Trophoblast cell (in vitro differentiated cells and primary cell): ENCODE measurements around the gene C2CD4C.
"Not testable (repeated sequence)": the region's sequence is repeated elsewhere in the genome, so short reads cannot be mapped to it uniquely, and the experiment has no call there.

Experiments used
- DNase-seq, 2 donors: peaks; one replicate each; pipeline ENCODE4 v3.0.0-alpha.2; 2016
- H2AFZ ChIP-seq: 2 replicates; pipeline ENCODE4 v1.6.1; 2013; ENCODE audit warnings: low read length, moderate library complexity, mild to moderate bottlenecking; ENCODE audit not compliant: insufficient read depth, poor library complexity
- H2AK5ac ChIP-seq: 2 replicates; pipeline ENCODE4 v1.6.1; 2013; ENCODE audit warnings: mild to moderate bottlenecking, low read length
- H2BK120ac ChIP-seq: 2 replicates; pipeline ENCODE4 v1.6.1; 2013; ENCODE audit warnings: low read length, mild to moderate bottlenecking, moderate library complexity; ENCODE audit not compliant: insufficient read depth, poor library complexity
- H2BK12ac ChIP-seq: 2 replicates; pipeline ENCODE4 v1.6.1; 2013; ENCODE audit warnings: mild to moderate bottlenecking, low read length, moderate library complexity
- H2BK5ac ChIP-seq: 2 replicates; pipeline ENCODE4 v1.6.1; 2013; ENCODE audit warnings: low read length, low read depth, moderate library complexity, mild to moderate bottlenecking; ENCODE audit not compliant: poor library complexity
- H3K14ac ChIP-seq: 2 replicates; pipeline ENCODE4 v1.6.1; 2013; ENCODE audit warnings: mild to moderate bottlenecking, low read length
- H3K18ac ChIP-seq: 2 replicates; pipeline ENCODE4 v1.6.1; 2013; ENCODE audit warnings: mild to moderate bottlenecking, low read length
- H3K23ac ChIP-seq: 2 replicates; pipeline ENCODE4 v1.6.1; 2013; ENCODE audit warnings: low read length
- H3K27ac ChIP-seq: 2 replicates; pipeline ENCODE4 v1.5.1; 2013; ENCODE audit warnings: low read depth, mild to moderate bottlenecking, inconsistent platforms, low read length, moderate library complexity
- H3K27me3 ChIP-seq: 2 replicates; pipeline ENCODE4 v1.6.1; 2013; ENCODE audit warnings: inconsistent platforms, mild to moderate bottlenecking, low read length, moderate library complexity; ENCODE audit not compliant: insufficient read depth
- H3K36me3 ChIP-seq, 2 experiments: 1 replicate in 1 of 2; 2 replicates in 1 of 2; pipeline ENCODE4 v1.6.1; 2013; ENCODE audit warnings: low read length in 2 of 2, mild to moderate bottlenecking in 2 of 2, moderate library complexity in 1 of 2; ENCODE audit not compliant: insufficient read depth in 2 of 2, control insufficient read depth in 1 of 2
- H3K4ac ChIP-seq: 2 replicates; pipeline ENCODE4 v1.6.1; 2013; ENCODE audit warnings: low read depth, mild to moderate bottlenecking, low read length, moderate library complexity
- H3K4me1 ChIP-seq, 2 experiments: 1 replicate in 1 of 2; 2 replicates in 1 of 2; pipeline ENCODE4 v1.6.1; 2013; ENCODE audit warnings: low read length in 2 of 2, mild to moderate bottlenecking in 2 of 2, moderate library complexity in 1 of 2; ENCODE audit not compliant: insufficient read depth in 2 of 2, control insufficient read depth in 1 of 2
- H3K4me2 ChIP-seq: 2 replicates; pipeline ENCODE4 v1.6.1; 2013; ENCODE audit warnings: inconsistent platforms, mild to moderate bottlenecking, low read length, moderate library complexity
- H3K4me3 ChIP-seq: 2 replicates; pipeline ENCODE4 v1.5.1; 2013; ENCODE audit warnings: mild to moderate bottlenecking, low read depth, low read length, inconsistent platforms
- H3K79me1 ChIP-seq: one replicate; pipeline ENCODE4 v1.6.1; 2013; ENCODE audit warnings: low read length
- H3K79me2 ChIP-seq: 2 replicates; pipeline ENCODE4 v1.6.1; 2013; ENCODE audit warnings: low read length, mild to moderate bottlenecking; ENCODE audit not compliant: control insufficient read depth, insufficient read depth, poor library complexity
- H3K9ac ChIP-seq: 2 replicates; pipeline ENCODE4 v1.6.1; 2013; ENCODE audit warnings: mild to moderate bottlenecking, low read length
- H3K9me3 ChIP-seq: 2 replicates; pipeline ENCODE4 v1.6.1; 2013; ENCODE audit warnings: low read depth, mild to moderate bottlenecking, control low read depth, inconsistent platforms, low read length; ENCODE audit not compliant: insufficient read depth
- H4K12ac ChIP-seq: 2 replicates; pipeline ENCODE4 v1.6.1; 2013; ENCODE audit warnings: low read depth, mild to moderate bottlenecking, low read length, moderate library complexity
- H4K8ac ChIP-seq: 2 replicates; pipeline ENCODE4 v1.6.1; 2013; ENCODE audit warnings: low read depth, mild to moderate bottlenecking, low read length, moderate library complexity
- H4K91ac ChIP-seq: one replicate; pipeline ENCODE4 v1.6.1; 2013; ENCODE audit warnings: low read depth, mild to moderate bottlenecking, low read length, moderate library complexity
- WGBS: extraction: QIAGEN DNeasy Blood & Tissue Kit; methylation state at CpG from one replicate; pipeline ENCODE4 v1.1.7; 2013; ENCODE audit warnings: missing lambda C conversion rate; ENCODE audit not compliant: insufficient read length, insufficient coverage; ENCODE audit errors: extremely low coverage; 5-methylcytosine and 5-hydroxymethylcytosine counted together

Gene C2CD4C

GRCh38 chr19:395467-395866 lies 13.5 kb downstream of the C2CD4C start:
- Histone ChIP-seq H3K9ac (no peak overlapping the region), H3K4ac (no peak overlapping the region), H2AFZ (no peak overlapping the region), H3K18ac (no peak overlapping the region), H3K4me2 (no peak overlapping the region), H3K36me3 (no peaks in the 10 kb centered on the region), H4K91ac (no peak overlapping the region), H2BK5ac (no peak overlapping the region), H4K12ac (no peak overlapping the region), H3K4me3 (no peak overlapping the region), H3K79me2 (no peaks in the 10 kb centered on the region), H2BK12ac (no peak overlapping the region), H3K27ac (no peak overlapping the region), H3K4me1 (no peaks in the 10 kb centered on the region), H3K9me3 (peaks cover 19% of the 10 kb centered on the region), H4K8ac (no peak overlapping the region), H2BK120ac (no peak overlapping the region), H3K79me1 (no peaks in the 10 kb centered on the region), H2AK5ac (no peak overlapping the region), H3K27me3 (no peaks in the 10 kb centered on the region), H3K14ac (no peak overlapping the region), H3K23ac (no peak overlapping the region)
- DNase-seq: no peak
- 100% methylated on average over 5 of the region's 5 CpGs for WGBS

GRCh38 chr19:394857-395256 lies 14.1 kb downstream of the C2CD4C start:
- not testable (repeated sequence) for H3K27ac ChIP-seq, H3K27me3 ChIP-seq, H3K4me1 ChIP-seq, H2AK5ac ChIP-seq, H3K23ac ChIP-seq, H2BK120ac ChIP-seq, H3K9ac ChIP-seq, H3K18ac ChIP-seq, H4K8ac ChIP-seq, H4K91ac ChIP-seq, H3K4ac ChIP-seq, H3K79me1 ChIP-seq, H3K14ac ChIP-seq, DNase-seq, H2BK12ac ChIP-seq, H3K4me3 ChIP-seq, H3K4me2 ChIP-seq, H4K12ac ChIP-seq, H2AFZ ChIP-seq, H3K79me2 ChIP-seq, H2BK5ac ChIP-seq, H3K36me3 ChIP-seq
- WGBS: 100% methylated on average over 1 of the region's 1 CpG
- H3K9me3 ChIP-seq: peaks cover 19% of the 10 kb centered on the region

GRCh38 chr19:393560-393959 lies 15.4 kb downstream of the C2CD4C start:
- H3K14ac ChIP-seq, H3K36me3 ChIP-seq: not testable (repeated sequence)

GRCh38 chr19:392375-392970 lies 16.5 kb downstream of the C2CD4C start:
- H3K9me3 ChIP-seq: peaks cover 13% of the 10 kb centered on the region
- no peak overlapping the region for H4K12ac ChIP-seq
- no peak for DNase-seq
- H3K4me2 ChIP-seq: no peak overlapping the region
- no peak overlapping the region for H3K23ac ChIP-seq
- H4K91ac ChIP-seq: no peak overlapping the region
- H4K8ac ChIP-seq: no peak overlapping the region
- H3K9ac ChIP-seq: no peak overlapping the region
- H2AK5ac ChIP-seq: no peak overlapping the region
- H3K18ac ChIP-seq: no peak overlapping the region
- WGBS: no CpG with 5 or more reads among the region's 17 CpGs
- H3K14ac ChIP-seq: no peak overlapping the region
- no peaks in the 10 kb centered on the region for H3K4me1 ChIP-seq
- H2BK5ac ChIP-seq: no peak overlapping the region
- no peak overlapping the region for H2BK120ac ChIP-seq
- no peak overlapping the region for H2AFZ ChIP-seq
- H3K27ac ChIP-seq: no peak overlapping the region
- H3K36me3 ChIP-seq: no peaks in the 10 kb centered on the region
- H3K79me1 ChIP-seq: no peaks in the 10 kb centered on the region
- H2BK12ac ChIP-seq: no peak overlapping the region
- no peaks in the 10 kb centered on the region for H3K27me3 ChIP-seq
- no peak overlapping the region for H3K4ac ChIP-seq
- peak overlapping the region; percentile 3 for H3K4me3 ChIP-seq
- no peaks in the 10 kb centered on the region for H3K79me2 ChIP-seq

More at GRCh38 chr19:393560-393959, 15.4 kb downstream of the C2CD4C start:
- not testable (repeated sequence) for H2AK5ac ChIP-seq, H3K79me1 ChIP-seq, H2BK120ac ChIP-seq, H3K4me3 ChIP-seq, H3K23ac ChIP-seq, H2BK5ac ChIP-seq, H4K8ac ChIP-seq, H3K27me3 ChIP-seq, H3K4me2 ChIP-seq, H4K91ac ChIP-seq, H3K4ac ChIP-seq, H3K4me1 ChIP-seq, H3K79me2 ChIP-seq, H2AFZ ChIP-seq, H3K18ac ChIP-seq, H3K9ac ChIP-seq, H2BK12ac ChIP-seq, DNase-seq, H3K27ac ChIP-seq, H4K12ac ChIP-seq
- peaks cover 18% of the 10 kb centered on the region for H3K9me3 ChIP-seq
